Omental fat pad (tissue), 4 donors: ENCODE results near the gene PPP1R7. TPM values are rescaled to one million over a fixed set of nuclear protein-coding genes. Genes with fewer than 3 reads are reported as not detected.

Experiments
- ATAC-seq: fragments of 150-250 bp; one replicate; pipeline ENCODE4 v1.9.1; 2016; ENCODE audit warnings: mild to moderate bottlenecking, moderate library complexity; ENCODE audit not compliant: low FRiP score
- DNase-seq: peaks from one replicate; pipeline ENCODE4 v3.0.0-alpha.2; 2019; ENCODE audit warnings: low spot score
- total RNA-seq, 4 donors: library from RNA; depleted of rRNA; stranded (reverse); fragments of >200 nt; gene quantifications; one replicate each; pipeline ENCODE4 v1.1.0, GENCODE V29; 2016
- TF ChIP-seq, protein P1 (sequence below), 3 donors: fragments of 450-650 bp; IDR thresholded peaks; one replicate each; pipeline ENCODE4 v1.5.1; 2016 to 2017; ENCODE audit warnings: antibody characterized with exemption in 3 of 3, mild to moderate bottlenecking in 3 of 3, moderate library complexity in 2 of 3

Gene PPP1R7
- total RNA-seq, 4 donors from 2014 or later = 33.4 to 41.8 (median 35.4) TPM

DNA sequence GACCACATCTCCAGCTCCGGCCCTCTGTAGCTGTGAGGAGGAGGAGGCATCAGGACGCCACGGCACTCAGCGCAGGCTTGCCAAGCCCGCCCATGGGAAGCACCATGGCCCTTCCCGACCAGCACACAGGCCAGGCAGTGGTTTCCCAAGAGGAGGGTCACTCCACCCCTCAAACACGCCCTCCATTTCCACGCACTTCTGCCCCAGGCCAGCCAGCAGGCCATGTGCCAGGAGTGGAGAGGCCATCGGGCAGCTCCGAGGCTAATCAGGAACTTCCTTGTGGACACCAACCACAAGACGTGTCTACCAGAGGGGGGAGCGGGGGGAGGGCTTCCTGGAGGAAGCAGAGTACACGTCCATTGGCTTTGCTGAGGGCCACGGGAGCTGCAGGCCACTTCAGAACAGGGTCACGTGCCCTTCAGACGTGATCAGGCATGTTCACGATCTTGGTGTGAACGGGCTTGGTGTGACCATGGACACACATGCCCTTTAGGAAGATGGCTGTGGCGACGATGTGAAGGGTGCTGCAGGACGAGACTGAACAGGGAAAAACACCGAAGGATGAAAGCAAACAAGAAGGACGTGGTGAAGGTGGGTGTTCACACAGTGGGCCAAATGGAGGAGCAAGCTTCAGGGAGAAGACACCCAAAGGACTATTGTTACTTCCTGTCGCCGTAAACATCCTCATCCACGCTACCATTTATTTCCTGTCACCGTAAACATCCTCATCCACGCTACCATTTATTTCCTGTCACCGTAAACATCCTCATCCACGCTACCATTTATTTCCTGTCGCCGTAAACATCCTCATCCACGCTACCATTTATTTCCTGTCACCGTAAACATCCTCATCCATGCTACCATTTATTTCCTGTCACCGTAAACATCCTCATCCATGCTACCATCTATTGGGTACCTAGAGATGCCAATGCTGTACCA lies 41.7 kb upstream of the PPP1R7 start:
- ATAC-seq (no peak), DNase-seq (no peak)
- TF ChIP-seq, protein P1, sequence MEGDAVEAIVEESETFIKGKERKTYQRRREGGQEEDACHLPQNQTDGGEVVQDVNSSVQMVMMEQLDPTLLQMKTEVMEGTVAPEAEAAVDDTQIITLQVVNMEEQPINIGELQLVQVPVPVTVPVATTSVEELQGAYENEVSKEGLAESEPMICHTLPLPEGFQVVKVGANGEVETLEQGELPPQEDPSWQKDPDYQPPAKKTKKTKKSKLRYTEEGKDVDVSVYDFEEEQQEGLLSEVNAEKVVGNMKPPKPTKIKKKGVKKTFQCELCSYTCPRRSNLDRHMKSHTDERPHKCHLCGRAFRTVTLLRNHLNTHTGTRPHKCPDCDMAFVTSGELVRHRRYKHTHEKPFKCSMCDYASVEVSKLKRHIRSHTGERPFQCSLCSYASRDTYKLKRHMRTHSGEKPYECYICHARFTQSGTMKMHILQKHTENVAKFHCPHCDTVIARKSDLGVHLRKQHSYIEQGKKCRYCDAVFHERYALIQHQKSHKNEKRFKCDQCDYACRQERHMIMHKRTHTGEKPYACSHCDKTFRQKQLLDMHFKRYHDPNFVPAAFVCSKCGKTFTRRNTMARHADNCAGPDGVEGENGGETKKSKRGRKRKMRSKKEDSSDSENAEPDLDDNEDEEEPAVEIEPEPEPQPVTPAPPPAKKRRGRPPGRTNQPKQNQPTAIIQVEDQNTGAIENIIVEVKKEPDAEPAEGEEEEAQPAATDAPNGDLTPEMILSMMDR (IDR thresholded peaks at IDR 0.05) = no peak

DNA sequence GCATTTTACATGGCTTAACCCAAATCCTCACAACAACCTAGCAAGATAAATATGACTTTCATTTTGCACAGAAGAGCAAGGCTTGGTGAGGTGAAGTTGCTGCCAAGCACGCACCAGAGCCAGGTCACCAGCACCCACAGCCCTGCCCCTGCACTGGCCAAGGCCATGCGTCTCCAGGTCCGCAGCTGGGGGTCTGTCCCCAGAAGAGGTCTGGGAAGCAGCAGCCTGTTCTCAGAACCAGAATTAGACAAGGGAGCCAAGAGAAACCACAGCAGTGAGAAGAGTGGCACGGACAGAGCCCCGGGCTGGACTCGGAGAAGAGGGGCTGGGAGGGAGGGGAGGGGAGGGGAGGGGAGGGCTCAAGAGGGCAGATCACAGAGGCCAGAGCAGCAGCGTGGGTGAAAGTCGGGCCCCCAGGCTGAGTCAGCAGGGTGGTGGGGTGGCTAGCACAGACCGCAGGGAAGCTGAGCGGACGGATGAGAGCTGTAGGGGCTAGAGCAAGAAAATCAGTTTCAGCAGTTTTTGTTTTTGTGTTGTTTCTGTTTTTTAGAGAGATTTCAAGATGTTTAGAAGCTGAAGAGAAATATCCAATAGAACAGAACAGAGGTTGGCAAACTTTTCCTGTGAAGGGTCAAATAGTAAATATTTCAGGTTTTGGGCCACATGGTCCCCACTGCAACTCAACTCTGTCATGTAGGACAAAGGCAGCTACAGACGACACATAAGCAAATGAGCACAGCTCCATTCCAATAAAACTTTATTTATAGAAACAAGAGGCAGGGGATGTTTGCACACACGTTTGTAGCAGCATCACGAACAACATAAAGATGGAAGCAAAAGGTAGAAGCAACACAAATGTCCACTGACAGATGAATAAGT lies 40.8 kb upstream of the PPP1R7 start:
- TF ChIP-seq, protein P1 (IDR thresholded peaks at IDR 0.05) = no peak
- DNase-seq (no peak), ATAC-seq (no peak)

DNA sequence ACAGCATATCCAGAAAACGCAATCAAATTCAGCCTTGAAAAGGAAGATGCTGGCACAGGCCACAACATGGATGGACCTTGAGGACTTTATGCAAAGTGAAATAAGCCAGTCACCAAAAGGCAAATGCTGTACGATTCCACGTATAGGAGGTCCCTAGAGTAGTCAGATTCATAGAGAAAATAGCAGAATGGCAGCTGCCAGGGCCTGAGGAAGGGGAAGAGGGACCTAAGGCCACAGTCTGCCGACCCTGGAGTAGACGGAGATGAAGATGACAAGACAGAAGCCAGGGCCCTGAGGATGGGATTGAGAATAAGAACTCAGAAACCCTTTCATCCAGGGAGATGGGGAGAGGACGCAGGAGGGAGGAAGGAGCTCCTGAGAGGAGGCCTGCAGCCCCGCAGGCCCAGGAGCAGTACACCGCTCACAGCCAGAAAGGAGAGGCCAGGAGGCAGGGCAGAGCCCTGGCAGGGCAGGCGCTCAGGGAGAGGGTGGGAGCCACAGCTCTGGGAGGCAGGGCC lies 40.1 kb upstream of the PPP1R7 start:
- DNase-seq = no peak
- no peak for ATAC-seq
- TF ChIP-seq, protein P1 (IDR thresholded peaks at IDR 0.05) = no peak

DNA sequence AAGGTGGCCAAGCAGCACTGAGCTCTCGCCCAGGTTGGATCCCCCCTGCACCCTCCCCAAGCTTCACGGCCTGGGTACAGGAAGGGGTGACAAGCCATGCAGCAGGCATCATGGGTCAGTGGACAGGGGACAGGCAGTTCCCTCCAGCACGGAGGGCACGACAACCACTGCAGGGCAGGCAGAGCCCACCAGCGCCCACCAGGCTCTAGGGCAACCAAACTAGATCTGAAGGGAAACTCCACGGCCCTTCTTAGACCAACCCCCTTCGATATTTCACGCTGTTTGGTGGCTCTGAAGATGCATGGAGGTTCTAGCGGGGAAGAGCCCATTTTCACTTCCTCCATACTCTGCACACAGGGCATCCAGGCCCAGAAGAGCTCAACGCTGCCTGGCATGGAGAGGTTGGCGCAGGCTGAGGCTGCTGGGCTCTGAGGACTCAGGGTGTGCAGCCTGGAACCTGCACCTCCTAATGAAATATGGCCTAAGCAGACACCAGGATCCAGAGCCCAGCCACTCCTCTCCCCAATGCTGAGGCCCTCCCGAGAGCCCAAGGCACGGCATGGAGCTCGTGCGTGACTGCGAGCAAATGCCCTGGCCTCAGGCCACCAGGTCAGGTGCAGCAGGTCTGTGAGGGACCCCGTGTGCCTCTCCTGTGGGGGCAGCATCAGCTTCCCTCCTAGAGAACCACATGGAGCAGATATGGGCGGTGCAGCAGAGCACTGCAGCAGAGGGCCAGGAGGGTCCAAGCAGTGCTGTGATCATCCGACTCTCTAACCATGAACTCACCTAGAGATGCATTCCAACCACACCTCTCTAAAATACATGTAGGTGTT lies 39.4 kb upstream of the PPP1R7 start:
- ATAC-seq (no peak), DNase-seq (no peak)

DNA sequence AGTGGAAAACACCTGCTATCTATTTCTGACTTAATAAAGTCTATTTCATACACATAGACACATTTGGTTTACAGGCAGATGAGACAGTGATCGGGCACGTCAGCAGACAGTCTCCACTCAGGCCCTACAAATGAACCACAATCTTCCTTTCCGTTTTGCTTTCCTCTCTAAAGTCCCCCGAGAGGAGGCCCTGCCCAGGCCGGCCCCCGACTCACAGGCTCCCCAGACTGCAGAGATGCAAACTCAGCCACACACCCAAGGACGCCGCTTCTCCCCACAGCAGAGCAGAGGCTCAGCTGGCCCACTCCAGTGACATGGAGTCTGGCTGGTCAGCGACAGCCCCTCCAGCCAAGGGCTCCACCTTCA lies 38.8 kb upstream of the PPP1R7 start:
- no peak for ATAC-seq

More for the DNA sequence above, 39.4 kb upstream of the PPP1R7 start:
- TF ChIP-seq, protein P1 (IDR thresholded peaks at IDR 0.05) = no peak

DNA sequence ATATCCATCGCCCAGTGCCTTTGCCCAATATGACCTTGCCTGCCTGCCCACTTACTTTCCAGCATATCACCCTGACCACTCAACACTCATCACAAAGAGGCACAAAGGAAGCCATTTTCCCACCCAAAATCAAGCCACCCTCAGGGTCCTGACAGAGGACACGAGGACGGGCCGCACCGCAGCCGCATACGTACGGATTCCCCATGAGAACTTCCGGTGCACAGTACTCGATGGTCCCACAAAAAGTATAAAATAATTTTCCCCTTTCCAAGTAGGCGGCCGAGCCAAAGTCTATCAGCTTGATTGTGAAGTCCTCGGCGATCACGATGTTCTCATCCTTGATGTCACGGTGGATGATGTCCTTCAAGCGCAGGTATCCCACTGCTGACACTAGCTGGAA lies 38.2 kb upstream of the PPP1R7 start:
- ATAC-seq = no peak
- TF ChIP-seq, protein P1 (IDR thresholded peaks at IDR 0.05) = no peak
- DNase-seq = no peak

More for the DNA sequence above, 38.8 kb upstream of the PPP1R7 start:
- no peak for DNase-seq
- TF ChIP-seq, protein P1 (IDR thresholded peaks at IDR 0.05) = no peak
